A549 (cell line): ENCODE results near the gene PARD6G. TPM values are rescaled to one million over a fixed set of nuclear protein-coding genes. Genes with fewer than 3 reads are reported as not detected.

Source experiments
- ATAC-seq, 2 experiments: fragments of 200-7000 bp in 1 of 2; fragments of >200 bp in 1 of 2; cut with Nextera tagmentation in 1 of 2; cut with Tn5 transposase in 1 of 2; 3 replicates each; pipeline versions ENCODE4 v1.8.0 to v1.9.1; 2018 to 2020; ENCODE audit warnings: mild to moderate bottlenecking in 1 of 2, moderate library complexity in 1 of 2
- CTCF ChIA-PET: fragments of 300-600 bp; sonication (Branson Sonifier 250); formaldehyde crosslinking; extraction: SDS; loops from one replicate; lab custom pipeline; 2021; ENCODE audit warnings: antibody characterized with exemption, inconsistent platforms; lab: Yijun Ruan, JAX
- POLR2A ChIA-PET: fragments of 350-600 bp; formaldehyde crosslinking; extraction: SDS; loops from one replicate; lab custom pipeline; 2021; ENCODE audit warnings: antibody characterized with exemption, inconsistent platforms; lab: Yijun Ruan, JAX
- DNase-seq, 2 experiments: peaks; one replicate each; pipeline versions ENCODE4 v3.0.0 to v3.0.0-alpha.2; 2011 to 2016; ENCODE audit warnings: low read depth in 1 of 2, low spot score in 1 of 2
- FAIRE-seq: peaks from 2 replicates; lab custom pipeline; 2011; peaks lifted over from hg19 to GRCh38; lab: Jason Lieb, UNC
- H3K27ac ChIP-seq, 2 experiments: fragments of >200 bp; sonication (Bioruptor Twin); formaldehyde crosslinking; 3 replicates each; pipeline ENCODE4 v1.5.1; 2016 to 2017
- H3K4me1 ChIP-seq: fragments of >200 bp; sonication (Bioruptor Twin); formaldehyde crosslinking; 3 replicates; pipeline ENCODE4 v1.6.1; 2016
- H3K4me2 ChIP-seq: fragments of >200 bp; sonication (Bioruptor Twin); formaldehyde crosslinking; 3 replicates; pipeline ENCODE4 v1.6.1; 2016
- H3K4me3 ChIP-seq: fragments of >200 bp; sonication (Bioruptor Twin); formaldehyde crosslinking; 3 replicates; pipeline ENCODE4 v1.5.1; 2016
- H3K9me3 ChIP-seq: fragments of >200 bp; sonication (Bioruptor Twin); formaldehyde crosslinking; 3 replicates; pipeline ENCODE4 v1.6.1; 2016
- BHLHE40 ChIP-seq: IDR thresholded peaks from 2 replicates; pipeline ENCODE4 v1.6.1; 2012; ENCODE audit warnings: low read depth, low read length, inconsistent platforms
- CBX2 ChIP-seq: fragments of 200-600 bp; sonication (generic); IDR thresholded peaks from 2 replicates; pipeline ENCODE4 v1.6.1; 2016; ENCODE audit warnings: low read depth, mild to moderate bottlenecking, borderline replicate concordance
- CHD4 ChIP-seq: fragments of 200-600 bp; sonication (generic); IDR thresholded peaks from 2 replicates; pipeline ENCODE4 v1.6.1; 2016; ENCODE audit warnings: antibody characterized with exemption, mild to moderate bottlenecking, borderline replicate concordance
- EHF ChIP-seq: fragments of 250-450 bp; sonication (Bioruptor Pico); IDR thresholded peaks from 2 replicates; pipeline ENCODE4 v1.5.0; 2020; ENCODE audit warnings: mild to moderate bottlenecking
- FOXS1 ChIP-seq: fragments of 250-450 bp; sonication (Bioruptor Pico); IDR thresholded peaks from 2 replicates; pipeline ENCODE4 v1.5.0; 2020; ENCODE audit warnings: mild to moderate bottlenecking, moderate library complexity
- GATA3 ChIP-seq: IDR thresholded peaks from 2 replicates; pipeline ENCODE4 v1.6.1; 2012; ENCODE audit warnings: borderline replicate concordance
- HEYL ChIP-seq: fragments of 250-450 bp; sonication (Bioruptor Pico); IDR thresholded peaks from 2 replicates; pipeline ENCODE4 v1.8.0; 2021; ENCODE audit warnings: mild to moderate bottlenecking, moderate library complexity
- JUN ChIP-seq, 2 experiments: fragments of >200 bp; sonication (Bioruptor Twin); formaldehyde crosslinking; IDR thresholded peaks; 2 replicates in 1 of 2; 3 replicates in 1 of 2; pipeline ENCODE4 v1.6.1; 2016 to 2017
- KDM1A ChIP-seq: fragments of 200-600 bp; sonication (generic); IDR thresholded peaks from 2 replicates; pipeline ENCODE4 v1.6.1; 2016; ENCODE audit warnings: low read depth, mild to moderate bottlenecking
- MAFK ChIP-seq: fragments of 450-650 bp; IDR thresholded peaks from 2 replicates; pipeline ENCODE4 v1.6.1; 2014; ENCODE audit not compliant: partially characterized antibody
- MAX ChIP-seq: IDR thresholded peaks from 2 replicates; pipeline ENCODE4 v1.6.1; 2012
- PBX3 ChIP-seq: IDR thresholded peaks from 2 replicates; pipeline ENCODE4 v1.6.1; 2012
- POLR2A ChIP-seq: IDR thresholded peaks from 2 replicates; pipeline ENCODE4 v1.6.1; 2012; ENCODE audit warnings: mild to moderate bottlenecking, low read length
- RCOR1 ChIP-seq: fragments of 150-350 bp; IDR thresholded peaks from 2 replicates; pipeline ENCODE4 v1.6.1; 2014; ENCODE audit warnings: antibody characterized with exemption, low read length, low read depth
- SREBF2 ChIP-seq: fragments of 450-650 bp; IDR thresholded peaks from 2 replicates; pipeline ENCODE4 v1.6.1; 2014; ENCODE audit warnings: mild to moderate bottlenecking, moderate library complexity
- USF2 ChIP-seq: fragments of 450-650 bp; IDR thresholded peaks from 2 replicates; pipeline ENCODE4 v1.6.1; 2014; ENCODE audit warnings: antibody characterized with exemption
- ZFP36 ChIP-seq: fragments of 450-650 bp; IDR thresholded peaks from 2 replicates; pipeline ENCODE4 v1.6.1; 2014; ENCODE audit warnings: borderline replicate concordance; ENCODE audit not compliant: partially characterized antibody
- WGBS: methylation state at CpG from one replicate; pipeline ENCODE4 v1.1.6; 2017; ENCODE audit errors: missing lambda C conversion rate; 5-methylcytosine and 5-hydroxymethylcytosine counted together
- polyA plus RNA-seq, 4 experiments: library from polyadenylated mRNA; depleted of rRNA in 3 of 4; stranded (reverse); fragments of >200 nt; fragmentation: RNase III in 1 of 4; extraction: RNeasy Plus Mini Kit Qiagen cat#74134 plus additional on column Dnase treatment in 1 of 4; gene quantifications; 2 replicates in 3 of 4; 3 replicates in 1 of 4; pipeline ENCODE4 v1.2.3, GENCODE V29; 2011 to 2017

PARD6G gene
- polyA plus RNA-seq, 2 of the 4 experiments (the other 2 are of a cell fraction): 1.6 to 2.3 TPM

DNA sequence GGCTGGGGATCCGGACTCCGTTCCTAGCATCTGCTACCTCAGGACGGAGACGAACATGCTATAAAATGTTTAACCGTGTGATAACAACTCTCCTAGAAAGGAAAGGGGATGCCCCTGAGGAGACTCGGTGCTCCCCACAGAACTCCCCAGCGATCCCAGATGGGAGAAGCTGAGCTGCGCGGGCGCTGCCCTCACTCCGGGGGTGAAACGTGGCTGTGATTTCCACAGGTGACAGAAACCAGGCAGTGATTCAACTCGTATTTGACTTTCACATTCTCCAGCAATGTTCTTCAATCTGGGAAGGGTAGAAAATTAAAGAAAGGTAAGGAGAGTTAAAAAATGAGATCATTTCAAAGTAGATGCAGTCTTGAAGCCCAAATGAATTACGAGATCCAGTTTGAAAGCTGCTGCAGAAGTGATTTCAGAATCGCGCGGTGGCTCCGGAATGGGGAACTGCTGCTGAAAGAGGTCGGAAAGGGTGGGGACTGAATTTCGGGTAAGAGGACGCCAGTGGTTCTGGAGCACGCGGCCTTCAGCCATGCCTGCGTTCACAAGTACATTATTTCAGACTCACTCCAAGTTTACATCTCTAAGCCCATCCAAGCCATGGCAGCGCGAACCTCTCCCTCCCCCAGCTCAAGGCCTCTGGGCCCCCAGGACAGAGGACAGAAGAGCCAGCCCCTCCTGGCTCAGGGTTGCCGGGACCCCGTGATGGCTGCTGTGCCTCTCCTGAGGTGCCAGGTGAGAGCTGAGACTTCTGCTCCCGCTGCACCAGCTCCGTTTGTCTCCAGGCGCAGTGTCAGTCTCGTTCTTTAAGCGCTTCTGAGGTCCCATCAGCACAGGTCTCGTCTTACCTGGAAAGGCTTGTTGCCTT lies 98.8 kb downstream of the PARD6G start (continued):
- TF ChIP-seq MAX: no peak
- no peak for TF ChIP-seq KDM1A
- no peak for TF ChIP-seq FOXS1
- TF ChIP-seq EHF (CRISPR knock-in tag): no peak
- no peak for TF ChIP-seq CHD4
- no peak for TF ChIP-seq RCOR1

GRCh38 chr18:80147418-80148325 lies 99.6 kb downstream of the PARD6G start:
- Histone ChIP-seq H3K27ac (peak overlapping the region; percentile 57 to 79), H3K4me1 (no peaks in the 10 kb centered on the region), H3K9me3 (no peaks in the 10 kb centered on the region), H3K4me3 (peak overlapping the region; percentile 56), H3K4me2 (peak overlapping the region; percentile 64)
- ChIA-PET POLR2A (interaction anchor here (0.9 to 1.3 kb wide), 3 partner anchors 14 to 159 kb away, joined by 3 read pairs; no protein-coding TSS in a partner anchor), CTCF (interaction anchor here (1.6 kb wide), 1 partner anchor 10 kb away, joined by 7 read pairs; no protein-coding TSS in a partner anchor)
- TF ChIP-seq ZFP36: no peak
- TF ChIP-seq POLR2A: peak; percentile 89
- DNase-seq (peak; percentile 23 to 62), FAIRE-seq (no peak), ATAC-seq (peak; percentile 89 to 90)
- 56% methylated on average over 40 of the region's 52 CpGs for WGBS

GRCh38 chr18:80147037-80147417 lies 100.3 kb downstream of the PARD6G start:
- FAIRE-seq: no peak
- WGBS: 68% methylated on average over 12 of the region's 12 CpGs
- CTCF ChIA-PET: interaction anchor here (1.5 to 1.6 kb wide), 2 partner anchors 10 kb away, joined by 7 read pairs; no protein-coding TSS in a partner anchor

GRCh38 chr18:80145196-80145804 lies 102.0 kb downstream of the PARD6G start:
- 81% methylated on average over 5 of the region's 5 CpGs for WGBS
- H3K4me3 ChIP-seq: no peak overlapping the region
- H3K4me1 ChIP-seq: no peaks in the 10 kb centered on the region
- no peak for DNase-seq
- no peak overlapping the region for H3K27ac ChIP-seq
- no peak for ATAC-seq
- FAIRE-seq: no peak
- ChIA-PET CTCF (interaction anchor here (1.5 kb wide), 1 partner anchor 12 kb away, joined by 7 read pairs; no protein-coding TSS in a partner anchor), POLR2A (no interaction called here)
- H3K9me3 ChIP-seq: no peaks in the 10 kb centered on the region
- TF ChIP-seq PBX3: no peak
- TF ChIP-seq BHLHE40: no peak
- no peak for TF ChIP-seq POLR2A
- no peak for TF ChIP-seq HEYL (CRISPR knock-in tag)
- TF ChIP-seq CBX2: no peak
- TF ChIP-seq USF2: no peak
- no peak for TF ChIP-seq ZFP36
- no peak for TF ChIP-seq MAX
- no peak for TF ChIP-seq GATA3
- no peak for TF ChIP-seq JUN (IDR thresholded peaks at IDR 0.05)
- no peak for TF ChIP-seq SREBF2
- H3K4me2 ChIP-seq: no peak overlapping the region

More at GRCh38 chr18:80147037-80147417, 100.3 kb downstream of the PARD6G start:
- ATAC-seq: peak; percentile 27 to 53; a peak in 4 of 6 replicates
- no peak for TF ChIP-seq KDM1A
- peak; percentile 10 for TF ChIP-seq MAFK
- TF ChIP-seq, all 56 proteins: peak for 1
- Histone ChIP-seq H3K9me3 (no peaks in the 10 kb centered on the region), H3K27ac (peak overlapping the region in 1 of 2 experiments; percentile 79; a peak in 3 of 6 replicates), H3K4me3 (peak overlapping the region; percentile 56), H3K4me2 (peak overlapping the region; percentile 64), H3K4me1 (no peaks in the 10 kb centered on the region)
- DNase-seq: no peak
- POLR2A ChIA-PET: interaction anchor here (0.9 to 1.3 kb wide), 2 partner anchors 14 to 158 kb away, joined by 3 read pairs; no protein-coding TSS in a partner anchor
